ENCODE results near the gene VAC14.
A peak's percentile ranks its signal among the peaks of the same experiment; 100 is the strongest.

Gene VAC14

GRCh38 chr16:70721202-70721963 is 79.6 kb downstream of the VAC14 start:
- DNase-seq = no peak

- DNase-seq = peak; percentile 37
Observed at GRCh38 chr16:70720425-70721201, 80.3 kb downstream of the VAC14 start.

GRCh38 chr16:70717065-70717464 is 83.9 kb downstream of the VAC14 start:
- DNase-seq = no peak

- peak; percentile 43 for DNase-seq
Observed at GRCh38 chr16:70715860-70716357, 85.0 kb downstream of the VAC14 start.

GRCh38 chr16:70715055-70715858 is 85.7 kb downstream of the VAC14 start:
- peak; percentile 64 for DNase-seq

GRCh38 chr16:70714581-70715054 is 86.3 kb downstream of the VAC14 start:
- DNase-seq = no peak

GRCh38 chr16:70713824-70714223 is 87.1 kb downstream of the VAC14 start:
- no peak for DNase-seq

GRCh38 chr16:70713342-70713741 is 87.6 kb downstream of the VAC14 start:
- no peak for DNase-seq

- DNase-seq = no peak
Observed at GRCh38 chr16:70712942-70713341, 88.0 kb downstream of the VAC14 start.

- DNase-seq = no peak
Observed at GRCh38 chr16:70712359-70712758, 88.6 kb downstream of the VAC14 start.

GRCh38 chr16:70711211-70712031 is 89.5 kb downstream of the VAC14 start:
- DNase-seq = peak; percentile 64

- DNase-seq = no peak
Observed at GRCh38 chr16:70710422-70711210, 90.3 kb downstream of the VAC14 start.

GRCh38 chr16:70709942-70710341 is 91.0 kb downstream of the VAC14 start:
- DNase-seq = no peak

- DNase-seq = no peak
Observed at GRCh38 chr16:70709457-70709856, 91.5 kb downstream of the VAC14 start.

- DNase-seq = no peak
Observed at GRCh38 chr16:70708366-70709246, 92.4 kb downstream of the VAC14 start.

GRCh38 chr16:70706948-70707465 is 94.0 kb downstream of the VAC14 start:
- DNase-seq = no peak

GRCh38 chr16:70705056-70705455 is 95.9 kb downstream of the VAC14 start:
- no peak for DNase-seq

- DNase-seq = no peak
Observed at GRCh38 chr16:70704586-70704985, 96.4 kb downstream of the VAC14 start.

GRCh38 chr16:70703835-70704381 is 97.0 kb downstream of the VAC14 start:
- no peak for DNase-seq
